Right lung (tissue), 5 donors: ENCODE measurements around the gene BCAS3. TPM values are rescaled to one million over a fixed set of nuclear protein-coding genes. Genes with fewer than 3 reads are reported as not detected.

ENCODE experiments used
- DNase-seq, 2 donors: peaks; one replicate each; pipeline ENCODE4 v3.0.0-alpha.2; 2013
- polyA plus RNA-seq, 5 donors: library from polyadenylated mRNA; unstranded; fragments of 120-200 nt; gene quantifications; one replicate each; pipeline versions ENCODE4 v1.2.1 to v1.2.3, GENCODE V29; 2013; ENCODE audit warnings: inconsistent platforms in 1 of 5, low replicate concordance in 1 of 5; ENCODE audit not compliant: insufficient read length in 5 of 5, insufficient read depth in 1 of 5

BCAS3 gene
- polyA plus RNA-seq, 5 donors = 21.9 to 29.2 (median 27.8) TPM

GRCh38 chr17:61442136-61442775, 764.6 kb downstream of the BCAS3 start:
- no peak for DNase-seq

Other genes with a start within 250 kb of the BCAS3 start
- 10 to 100 TPM; 41.0 to 72.6 (median 67.1) TPM for gene APPBP2, start 151.6 kb upstream of the BCAS3 start, polyA plus RNA-seq
- 10 to 100 TPM; 19.8 to 27.7 (median 21.8) TPM for gene PPM1D, start 77.7 kb upstream of the BCAS3 start, polyA plus RNA-seq